CD4-positive, alpha-beta T cell (primary cell): Measurements from ENCODE around the gene KPNA6. TPM values are rescaled to one million over a fixed set of nuclear protein-coding genes. Genes with fewer than 3 reads are reported as not detected.

Source experiments
- ATAC-seq: fragments of 200-7000 bp; cut with Tn5 transposase; one replicate; pipeline ENCODE4 v1.10.0; 2022; ENCODE audit warnings: mild to moderate bottlenecking; ENCODE audit not compliant: poor library complexity
- CTCF ChIA-PET: fragments of 350-600 bp; sonication (Branson Sonifier 250); formaldehyde crosslinking; loops from one replicate; lab custom pipeline; 2021; ENCODE audit warnings: antibody characterized with exemption, inconsistent platforms; lab: Charles Lee
- POLR2A ChIA-PET: fragments of 350-600 bp; sonication (Branson Sonifier 250); formaldehyde crosslinking; loops from one replicate; lab custom pipeline; 2021; ENCODE audit warnings: antibody characterized with exemption, inconsistent platforms; lab: Charles Lee
- DNase-seq, 14 experiments: peaks; one replicate each; pipeline ENCODE4 v3.0.0-alpha.2; 2013 to 2020; ENCODE audit warnings: mixed read lengths in 2 of 14
- H3K27ac ChIP-seq, 2 donors: one replicate each; pipeline versions ENCODE4 v1.5.1 to v1.7.0; 2013; ENCODE audit warnings: low read length in 2 of 2, low read depth in 1 of 2, mild to moderate bottlenecking in 1 of 2
- H3K27me3 ChIP-seq, 2 experiments: 1 replicate in 1 of 2; 2 replicates in 1 of 2; pipeline versions ENCODE4 v1.6.1 to v1.7.0; 2013; ENCODE audit warnings: low read length in 2 of 2, control low read depth in 1 of 2, mild to moderate bottlenecking in 1 of 2, moderate library complexity in 1 of 2; ENCODE audit not compliant: insufficient read depth in 2 of 2, control insufficient read depth in 1 of 2
- H3K36me3 ChIP-seq: one replicate; pipeline ENCODE4 v1.6.1; 2013; ENCODE audit warnings: low read length, control low read depth; ENCODE audit not compliant: insufficient read depth
- H3K4me1 ChIP-seq: one replicate; pipeline ENCODE4 v1.6.1; 2013; ENCODE audit warnings: low read length, control low read depth; ENCODE audit not compliant: insufficient read depth
- H3K4me3 ChIP-seq: one replicate; pipeline ENCODE4 v1.5.1; 2013; ENCODE audit warnings: mild to moderate bottlenecking, low read length, moderate library complexity
- H3K9me3 ChIP-seq, 2 experiments: 1 replicate in 1 of 2; 2 replicates in 1 of 2; pipeline versions ENCODE4 v1.6.1 to v1.7.0; 2013; ENCODE audit warnings: low read length in 2 of 2, mild to moderate bottlenecking in 2 of 2, control low read depth in 1 of 2, moderate library complexity in 1 of 2; ENCODE audit not compliant: control insufficient read depth in 1 of 2, insufficient read depth in 1 of 2
- H3K27ac Mint-ChIP-seq: one replicate; pipeline ENCODE4 v1.8.0; 2020; ENCODE audit warnings: mixed read lengths
- H3K27me3 Mint-ChIP-seq: one replicate; pipeline ENCODE4 v1.8.0; 2021; ENCODE audit warnings: mixed read lengths
- H3K36me3 Mint-ChIP-seq: one replicate; pipeline ENCODE4 v1.8.0; 2021; ENCODE audit warnings: low read depth, mixed read lengths
- H3K4me1 Mint-ChIP-seq: one replicate; pipeline ENCODE4 v1.8.0; 2021; ENCODE audit warnings: low read depth, mixed read lengths
- H3K4me3 Mint-ChIP-seq: one replicate; pipeline ENCODE4 v1.8.0; 2020; ENCODE audit warnings: mild to moderate bottlenecking, mixed read lengths
- H3K9me3 Mint-ChIP-seq: one replicate; pipeline ENCODE4 v1.8.0; 2020; ENCODE audit warnings: mixed read lengths
- intact Hi-C, 2 experiments: fragments of 100-400 bp; cut with DNase I in 1 of 2; cut with micrococcal nuclease in 1 of 2; formaldehyde crosslinking; loops; one replicate each; pipeline versions ENCODE4 v1.15.1 to v1.9.0; 2023 to 2025; cut with DNase I, micrococcal nuclease
- total RNA-seq, 174 experiments: library from RNA in 2 of 174; stranded (reverse) in 2 of 174; gene quantifications; one replicate each; pipeline ENCODE4 v1.2.3 and lab custom pipeline; 2021 to 2026
- TF ChIP-seq, protein P1 (sequence below): fragments of 200-600 bp; IDR thresholded peaks from one replicate; pipeline ENCODE4 v1.8.0; 2022; ENCODE audit warnings: antibody characterized with exemption, mild to moderate bottlenecking

The KPNA6 gene
- total RNA-seq, 2 experiments from 2014 or later: 47.1 to 47.8 TPM

DNA sequence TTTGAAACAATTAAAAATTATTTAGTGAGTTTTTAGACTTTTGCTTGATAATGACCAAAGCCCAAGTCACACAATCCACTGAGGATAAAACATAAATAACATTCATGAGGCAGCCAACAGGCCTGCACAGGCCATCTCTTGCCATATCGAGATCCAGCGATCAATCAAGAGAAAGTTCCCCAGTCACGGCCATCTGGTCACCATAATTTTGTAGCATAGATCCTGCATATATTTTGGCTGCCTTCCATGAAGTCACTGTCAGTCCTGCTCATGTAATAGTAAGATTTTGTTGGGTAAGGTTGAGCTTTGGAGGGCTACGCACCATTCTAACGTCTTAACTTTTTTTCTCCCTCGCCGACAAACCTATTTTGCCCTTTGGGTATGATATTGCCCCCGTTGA is 17.5 kb downstream of the KPNA6 start:
- Histone ChIP-seq H3K4me3 (no peak overlapping the region), H3K27ac (no peak overlapping the region), H3K36me3 (peaks cover 8% of the 10 kb centered on the region), H3K27me3 (no peaks in the 10 kb centered on the region), H3K4me1 (peaks cover 38% of the 10 kb centered on the region), H3K9me3 (no peaks in the 10 kb centered on the region)
- ChIA-PET POLR2A (no interaction called here), CTCF (interaction anchor here (1.0 to 1.6 kb wide), 2 partner anchors 10 to 16 kb away, joined by 4 to 5 read pairs; no protein-coding TSS in a partner anchor)
- H3K4me3 Mint-ChIP-seq: no peak overlapping the region
- DNase-seq (no peak), ATAC-seq (no peak)
- H3K27me3 Mint-ChIP-seq: no peaks in the 10 kb centered on the region
- intact Hi-C loops: no loop called here
- no peak overlapping the region for H3K27ac Mint-ChIP-seq
- TF ChIP-seq, protein P1, sequence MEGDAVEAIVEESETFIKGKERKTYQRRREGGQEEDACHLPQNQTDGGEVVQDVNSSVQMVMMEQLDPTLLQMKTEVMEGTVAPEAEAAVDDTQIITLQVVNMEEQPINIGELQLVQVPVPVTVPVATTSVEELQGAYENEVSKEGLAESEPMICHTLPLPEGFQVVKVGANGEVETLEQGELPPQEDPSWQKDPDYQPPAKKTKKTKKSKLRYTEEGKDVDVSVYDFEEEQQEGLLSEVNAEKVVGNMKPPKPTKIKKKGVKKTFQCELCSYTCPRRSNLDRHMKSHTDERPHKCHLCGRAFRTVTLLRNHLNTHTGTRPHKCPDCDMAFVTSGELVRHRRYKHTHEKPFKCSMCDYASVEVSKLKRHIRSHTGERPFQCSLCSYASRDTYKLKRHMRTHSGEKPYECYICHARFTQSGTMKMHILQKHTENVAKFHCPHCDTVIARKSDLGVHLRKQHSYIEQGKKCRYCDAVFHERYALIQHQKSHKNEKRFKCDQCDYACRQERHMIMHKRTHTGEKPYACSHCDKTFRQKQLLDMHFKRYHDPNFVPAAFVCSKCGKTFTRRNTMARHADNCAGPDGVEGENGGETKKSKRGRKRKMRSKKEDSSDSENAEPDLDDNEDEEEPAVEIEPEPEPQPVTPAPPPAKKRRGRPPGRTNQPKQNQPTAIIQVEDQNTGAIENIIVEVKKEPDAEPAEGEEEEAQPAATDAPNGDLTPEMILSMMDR: no peak
- peaks cover 21% of the 10 kb centered on the region for H3K36me3 Mint-ChIP-seq
- peaks cover 64% of the 10 kb centered on the region for H3K4me1 Mint-ChIP-seq
- H3K9me3 Mint-ChIP-seq: no peaks in the 10 kb centered on the region

DNA sequence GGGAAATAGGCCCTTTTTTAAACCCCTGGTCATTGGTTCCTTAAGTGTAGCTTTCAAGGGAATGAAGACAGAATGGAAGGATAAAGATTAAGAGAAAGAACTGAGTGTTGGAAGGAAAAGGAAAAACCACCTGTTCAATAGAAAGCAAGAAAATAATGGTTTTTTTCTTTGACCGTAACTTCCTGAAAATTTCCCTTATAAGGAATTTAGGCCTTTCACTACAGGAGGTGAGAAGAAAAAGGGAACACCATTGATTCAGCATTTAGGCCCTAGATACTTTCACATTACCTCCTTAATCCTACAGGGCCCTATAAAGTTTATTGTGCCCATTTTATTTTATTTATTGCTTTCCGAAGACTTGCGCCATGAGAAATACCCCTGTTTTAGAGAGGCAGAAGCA is 18.9 kb downstream of the KPNA6 start:
- no peak overlapping the region for H3K4me3 Mint-ChIP-seq
- peak overlapping the region; percentile 5 for H3K27ac Mint-ChIP-seq
- DNase-seq (no peak), ATAC-seq (no peak)
- ChIA-PET POLR2A (interaction anchor here (1.5 kb wide), 1 partner anchor 19 kb away, joined by 5 read pairs; the partner anchor contains the start of gene KPNA6), CTCF (interaction anchor here (1.0 to 1.1 kb wide), 2 partner anchors 9 to 338 kb away, joined by 3 read pairs; no protein-coding TSS in a partner anchor)
- H3K27me3 ChIP-seq: no peaks in the 10 kb centered on the region
- H3K36me3 ChIP-seq: peaks cover 8% of the 10 kb centered on the region
- intact Hi-C loops: no loop called here
- H3K27ac ChIP-seq: no peak overlapping the region
- peaks cover 24% of the 10 kb centered on the region for H3K4me1 ChIP-seq
- H3K4me1 Mint-ChIP-seq: peaks cover 52% of the 10 kb centered on the region
- no peaks in the 10 kb centered on the region for H3K9me3 Mint-ChIP-seq
- peaks cover 25% of the 10 kb centered on the region for H3K36me3 Mint-ChIP-seq
- H3K9me3 ChIP-seq: no peaks in the 10 kb centered on the region
- H3K27me3 Mint-ChIP-seq: no peaks in the 10 kb centered on the region
- TF ChIP-seq, protein P1: no peak
- H3K4me3 ChIP-seq: no peak overlapping the region

DNA sequence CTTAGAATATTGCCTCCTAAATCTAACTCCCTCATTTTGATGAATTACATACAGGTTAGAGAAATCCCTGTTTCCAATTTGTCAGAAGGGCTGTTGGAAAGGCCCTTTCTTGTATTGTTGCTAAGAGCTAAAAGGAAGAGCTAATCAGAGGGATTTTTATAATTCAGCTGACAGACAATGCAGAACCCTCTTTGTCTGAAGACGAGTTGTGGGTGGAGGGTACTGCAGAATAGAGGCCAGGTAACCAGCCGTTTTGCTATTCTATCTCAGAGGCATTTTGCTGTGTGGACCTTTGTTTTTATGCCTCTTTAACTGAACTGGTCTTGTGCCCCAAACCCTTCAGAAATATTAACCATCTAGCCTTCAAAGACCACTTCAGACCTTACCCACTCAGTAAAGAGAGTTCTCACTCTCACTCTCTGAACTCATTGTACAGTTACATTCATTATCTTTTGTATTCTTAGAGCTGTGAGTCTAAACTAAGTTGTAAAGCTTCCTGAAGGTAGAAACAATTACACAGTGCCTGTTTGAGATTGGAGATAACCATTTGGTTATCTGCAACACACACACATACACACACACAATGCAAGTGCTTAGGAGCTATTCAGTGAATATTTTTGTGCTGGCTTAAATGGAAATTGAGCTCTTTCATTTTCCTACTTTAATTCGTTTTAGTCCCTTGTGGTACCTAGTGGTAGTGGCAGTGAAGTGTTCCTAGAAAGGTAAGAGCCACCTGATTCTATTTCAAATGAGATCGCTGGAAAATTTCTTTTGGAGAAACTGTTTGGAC is 19.7 kb downstream of the KPNA6 start:
- Mint-ChIP-seq H3K4me1 (peaks cover 45% of the 10 kb centered on the region), H3K9me3 (no peaks in the 10 kb centered on the region), H3K27me3 (no peaks in the 10 kb centered on the region), H3K4me3 (no peak overlapping the region), H3K27ac (peak overlapping the region; percentile 5), H3K36me3 (peaks cover 25% of the 10 kb centered on the region)
- Histone ChIP-seq H3K9me3 (no peaks in the 10 kb centered on the region), H3K4me1 (peaks cover 15% of the 10 kb centered on the region), H3K27me3 (no peaks in the 10 kb centered on the region), H3K27ac (no peak overlapping the region), H3K36me3 (peaks cover 8% of the 10 kb centered on the region), H3K4me3 (no peak overlapping the region)
- POLR2A ChIA-PET: interaction anchor here (1.5 kb wide), 1 partner anchor 20 kb away, joined by 5 read pairs; the partner anchor contains the start of gene KPNA6
- ATAC-seq (no peak), DNase-seq (no peak)
- intact Hi-C loops: no loop called here
- CTCF ChIA-PET: interaction anchor here (1.0 kb wide), 2 partner anchors 20 to 339 kb away, joined by 3 to 5 read pairs; no protein-coding TSS in a partner anchor
- TF ChIP-seq, protein P1: no peak
